HepG2 (cell line): ENCODE results near the gene COL27A1. TPM values are rescaled to one million over a fixed set of nuclear protein-coding genes. Genes with fewer than 3 reads are reported as not detected.

Source experiments
- GRHL1 ChIP-seq: sonication (generic); formaldehyde crosslinking; conservative IDR thresholded peaks from 2 replicates; pipeline ENCODE4 v1.8.0; 2022; ENCODE audit warnings: missing genetic modification reagents
- IKZF5 ChIP-seq: IDR thresholded peaks from 2 replicates; pipeline ENCODE4 v1.6.1; 2018; ENCODE audit warnings: missing genetic modification reagents, mild to moderate bottlenecking, missing compliant biosample characterization
- JARID2 ChIP-seq: sonication (generic); formaldehyde crosslinking; IDR thresholded peaks from 2 replicates; pipeline ENCODE4 v1.8.1; 2023; ENCODE audit warnings: missing genetic modification reagents, inconsistent platforms; ENCODE audit not compliant: insufficient replicate concordance
- MNT ChIP-seq: fragments of 450-650 bp; IDR thresholded peaks from 2 replicates; pipeline ENCODE4 v1.6.1; 2016
- NR2F2 ChIP-seq: IDR thresholded peaks from 2 replicates; pipeline ENCODE4 v1.6.1; 2012; ENCODE audit warnings: low read depth, inconsistent platforms, borderline replicate concordance
- POGK ChIP-seq: sonication (generic); formaldehyde crosslinking; conservative IDR thresholded peaks from 2 replicates; pipeline ENCODE4 v1.8.0; 2022; ENCODE audit warnings: mild to moderate bottlenecking, moderate library complexity, missing genetic modification reagents
- SYNCRIP ChIP-seq: fragments of 200-400 bp; formaldehyde crosslinking; IDR thresholded peaks from 2 replicates; pipeline ENCODE4 v1.6.1; 2018; ENCODE audit warnings: mild to moderate bottlenecking, low read depth, low read length; ENCODE audit not compliant: insufficient read depth
- YY1 ChIP-seq: IDR thresholded peaks from 2 replicates; pipeline ENCODE4 v1.6.1; 2011; ENCODE audit warnings: low read length, low read depth, moderate library complexity, mild to moderate bottlenecking; ENCODE audit not compliant: insufficient read depth, insufficient replicate concordance
- ZMYM2 ChIP-seq: sonication (generic); formaldehyde crosslinking; IDR thresholded peaks from 2 replicates; pipeline ENCODE4 v1.8.0; 2022; ENCODE audit warnings: mild to moderate bottlenecking, missing genetic modification reagents
- ZMYM4 ChIP-seq: sonication (generic); formaldehyde crosslinking; IDR thresholded peaks from 2 replicates; pipeline ENCODE4 v1.8.1; 2023; ENCODE audit warnings: mild to moderate bottlenecking, missing genetic modification reagents
- ZNF318 ChIP-seq: sonication (generic); formaldehyde crosslinking; IDR thresholded peaks from 2 replicates; pipeline ENCODE4 v1.4.0; 2020; ENCODE audit warnings: mild to moderate bottlenecking, missing genetic modification reagents
- ZNF737 ChIP-seq: sonication (generic); formaldehyde crosslinking; IDR thresholded peaks from 2 replicates; pipeline ENCODE4 v1.5.0; 2020; ENCODE audit warnings: missing genetic modification reagents, mild to moderate bottlenecking, borderline replicate concordance
- polyA plus RNA-seq, 8 experiments: library from polyadenylated mRNA; depleted of rRNA in 3 of 8; stranded (reverse) in 7 of 8; unstranded in 1 of 8; fragments of >200 nt; fragmentation: Illumina TruSeq in 4 of 8; extraction: Trizol in 4 of 8; gene quantifications; 2 replicates each; pipeline versions ENCODE4 v1.2.1 to v1.2.3, GENCODE V29; 2011 to 2016; ENCODE audit warnings: low read depth in 4 of 8, missing spikeins in 1 of 8, mixed read lengths in 1 of 8; ENCODE audit not compliant: insufficient read depth in 1 of 8
- total RNA-seq, 5 experiments: library from RNA; depleted of rRNA; stranded (reverse); fragments of >200 nt; fragmentation: Illumina TruSeq; extraction: Trizol; gene quantifications; 2 replicates each; pipeline ENCODE4 v1.2.3, GENCODE V29; 2016; ENCODE audit warnings: low read depth in 1 of 5

Gene COL27A1
- total and polyA plus RNA-seq, 2 of the 13 experiments (the other 11 are each of a cell fraction or from before 2014, with no cell fraction given), result 71.3 to 89.1 TPM

GRCh38 chr9:114117996-114118830 is 37.1 kb upstream of the COL27A1 start (continued):
- 0 out of 2 replicates have a peak, but pooled peaks have one; percentile 7 for TF ChIP-seq ZNF318 (CRISPR knock-in tag)
- peak; percentile 69; the same call in 1 of the 2 replicates for TF ChIP-seq ZMYM2 (CRISPR knock-in tag)
- no peak for TF ChIP-seq MNT
- no peak for TF ChIP-seq NR2F2
- peak; percentile 65 for TF ChIP-seq YY1
- TF ChIP-seq GRHL1 (CRISPR knock-in tag), result no peak
- no peak for TF ChIP-seq JARID2 (CRISPR knock-in tag)
- no peak for TF ChIP-seq ZNF737 (CRISPR knock-in tag)
- no peak for TF ChIP-seq SYNCRIP
- TF ChIP-seq IKZF5 (CRISPR knock-in tag), result peak; percentile 74; the same call in 1 of the 2 replicates
- TF ChIP-seq POGK, result 0 out of 2 replicates have a peak, but pooled peaks have one; percentile 60
- peak; percentile 58 for TF ChIP-seq ZMYM4 (CRISPR knock-in tag)
